GM12891 (cell line): ENCODE results near the gene WDR26.
"Not testable (repeated sequence)": the region's sequence is repeated elsewhere in the genome, so short reads cannot be mapped to it uniquely, and the experiment has no call there.

ENCODE experiments used
- DNase-seq: peaks from one replicate; pipeline ENCODE4 v3.0.0; 2011; ENCODE audit warnings: low spot score; ENCODE audit not compliant: insufficient read length
- FAIRE-seq: peaks from 2 replicates; lab custom pipeline; 2011; peaks lifted over from hg19 to GRCh38; lab: Jason Lieb, UNC
- PAX5 ChIP-seq: IDR thresholded peaks from 2 replicates; pipeline ENCODE4 v1.6.1; 2011; ENCODE audit warnings: low read length, moderate library complexity, mild to moderate bottlenecking; ENCODE audit not compliant: insufficient read depth, severe bottlenecking
- POLR2A ChIP-seq: IDR thresholded peaks from 2 replicates; pipeline ENCODE4 v1.6.1; 2011; ENCODE audit warnings: low read depth, low read length, control low read depth
- POLR2AphosphoS5 ChIP-seq: IDR thresholded peaks from 2 replicates; pipeline ENCODE4 v1.6.1; 2011; ENCODE audit warnings: low read depth, low read length, control low read depth
- POU2F2 ChIP-seq: IDR thresholded peaks from 2 replicates; pipeline ENCODE4 v1.6.1; 2011; ENCODE audit warnings: low read depth, mild to moderate bottlenecking, control low read depth, low read length, moderate library complexity
- SPI1 ChIP-seq: IDR thresholded peaks from 2 replicates; pipeline ENCODE4 v1.6.1; 2011; ENCODE audit warnings: low read depth, low read length, control low read depth
- TAF1 ChIP-seq: IDR thresholded peaks from 2 replicates; pipeline ENCODE4 v1.6.1; 2011; ENCODE audit warnings: low read depth, low read length, control low read depth

WDR26 gene

GRCh38 chr1:224353975-224354925, 80.3 kb downstream of the WDR26 start:
- TF ChIP-seq POU2F2 = no peak
- no peak for TF ChIP-seq TAF1
- TF ChIP-seq POLR2AphosphoS5 = no peak
- no peak for TF ChIP-seq SPI1
- no peak for TF ChIP-seq PAX5
- no peak for TF ChIP-seq POLR2A
- no peak for DNase-seq
- no peak for FAIRE-seq

DNA sequence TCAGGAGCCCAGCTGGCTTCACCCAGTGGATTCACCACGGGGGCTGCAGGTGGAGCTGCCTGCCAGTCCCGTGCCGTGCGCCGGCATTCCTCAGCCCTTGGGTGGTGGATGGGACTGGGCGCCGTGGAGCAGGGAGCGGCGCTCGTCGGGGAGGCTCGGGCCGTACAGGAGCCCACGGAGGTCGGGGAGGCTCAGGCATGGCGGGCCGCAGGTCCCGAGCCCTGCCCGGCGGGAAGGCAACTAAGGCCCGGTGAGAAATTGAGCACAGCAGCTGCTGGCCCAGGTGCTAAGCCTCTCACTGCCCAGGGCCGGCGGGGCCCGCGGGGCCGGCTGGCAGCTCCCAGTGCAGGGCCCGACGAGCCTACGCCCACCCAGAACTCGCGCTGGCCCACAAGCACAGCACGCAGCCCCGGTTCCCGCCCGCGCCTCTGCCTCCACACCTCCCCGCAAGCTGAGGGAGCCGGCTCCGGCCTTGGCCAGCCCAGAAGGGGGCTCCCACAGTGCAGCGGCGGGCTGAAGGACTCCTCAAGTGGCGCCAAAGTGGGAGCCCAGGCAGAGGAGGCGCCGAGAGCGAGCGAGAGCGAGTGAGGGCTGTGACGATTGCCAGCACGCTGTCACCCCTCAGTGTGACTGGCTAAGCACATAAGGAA, 82.0 kb downstream of the WDR26 start:
- DNase-seq = not testable (repeated sequence)

GRCh38 chr1:224349716-224350115, 84.9 kb downstream of the WDR26 start:
- DNase-seq, FAIRE-seq: not testable (repeated sequence)

More for the DNA sequence above, 82.0 kb downstream of the WDR26 start:
- FAIRE-seq = not testable (repeated sequence)

DNA sequence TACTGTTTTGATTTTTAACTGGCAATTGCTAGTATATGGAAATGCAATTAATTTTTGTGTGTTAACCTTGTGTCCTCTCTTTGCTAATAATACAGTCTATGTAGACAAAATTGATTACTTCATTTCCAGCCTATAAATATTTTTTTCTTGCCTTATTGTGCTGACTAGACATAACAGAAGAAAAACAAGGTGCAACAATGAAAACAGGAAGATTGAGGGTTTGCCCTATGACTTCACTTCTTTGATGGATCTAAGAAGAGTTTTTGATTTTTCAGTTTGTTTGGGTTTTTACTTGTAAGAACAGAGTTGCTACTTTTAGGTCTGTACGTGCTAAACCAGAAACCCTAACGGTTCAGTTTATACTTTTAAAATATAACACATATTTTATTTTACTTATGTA, 86.5 kb downstream of the WDR26 start:
- no peak for TF ChIP-seq POLR2A
- no peak for TF ChIP-seq PAX5
- no peak for TF ChIP-seq SPI1
- no peak for TF ChIP-seq TAF1
- TF ChIP-seq POU2F2 = no peak
- TF ChIP-seq POLR2AphosphoS5 = no peak
- no peak for DNase-seq
- no peak for FAIRE-seq

GRCh38 chr1:224343679-224344078, 90.9 kb downstream of the WDR26 start:
- TF ChIP-seq POLR2A (no peak), TAF1 (no peak), POU2F2 (no peak), POLR2AphosphoS5 (no peak), SPI1 (no peak), PAX5 (no peak)
- FAIRE-seq (no peak), DNase-seq (no peak)

DNA sequence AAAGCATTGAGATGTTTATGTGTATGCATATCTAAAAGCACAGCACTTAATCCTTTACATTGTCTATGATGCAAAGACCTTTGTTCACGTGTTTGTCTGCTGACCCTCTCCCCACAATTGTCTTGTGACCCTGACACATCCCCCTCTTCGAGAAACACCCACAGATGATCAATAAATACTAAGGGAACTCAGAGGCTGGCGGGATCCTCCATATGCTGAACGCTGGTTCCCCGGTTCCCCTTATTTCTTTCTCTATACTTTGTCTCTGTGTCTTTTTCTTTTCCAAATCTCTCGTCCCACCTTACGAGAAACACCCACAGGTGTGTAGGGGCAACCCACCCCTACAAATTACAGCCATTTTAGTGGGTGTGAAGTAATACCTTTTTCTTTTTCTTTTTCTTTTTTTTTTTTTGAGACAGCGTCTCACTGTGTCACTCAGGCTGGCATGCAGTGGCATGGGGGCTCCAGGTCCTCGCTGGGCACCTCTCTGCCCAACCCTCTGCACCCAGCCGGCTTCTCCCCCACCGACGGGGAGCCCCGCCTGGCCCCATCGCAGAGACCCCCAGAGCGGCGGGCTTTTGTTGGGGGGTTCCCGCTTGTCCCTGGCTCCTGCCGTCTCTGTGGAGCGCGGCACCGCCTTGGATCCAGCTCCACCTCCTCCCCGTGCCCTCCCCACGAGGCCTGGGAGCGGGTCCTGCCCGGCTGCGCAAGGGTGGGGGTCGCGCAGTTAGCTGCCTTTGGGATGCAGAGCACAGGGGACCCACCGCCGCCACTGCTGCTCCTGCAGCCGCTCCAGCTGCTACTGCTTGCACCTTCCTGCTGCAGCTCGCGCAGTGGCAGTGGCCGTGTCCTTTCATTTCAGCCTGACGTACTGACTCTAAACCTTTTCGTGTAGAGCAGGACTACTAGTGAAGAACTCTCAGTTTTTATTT, 93.9 kb downstream of the WDR26 start:
- not testable (repeated sequence) for DNase-seq
- peak; percentile 9 for FAIRE-seq

DNA sequence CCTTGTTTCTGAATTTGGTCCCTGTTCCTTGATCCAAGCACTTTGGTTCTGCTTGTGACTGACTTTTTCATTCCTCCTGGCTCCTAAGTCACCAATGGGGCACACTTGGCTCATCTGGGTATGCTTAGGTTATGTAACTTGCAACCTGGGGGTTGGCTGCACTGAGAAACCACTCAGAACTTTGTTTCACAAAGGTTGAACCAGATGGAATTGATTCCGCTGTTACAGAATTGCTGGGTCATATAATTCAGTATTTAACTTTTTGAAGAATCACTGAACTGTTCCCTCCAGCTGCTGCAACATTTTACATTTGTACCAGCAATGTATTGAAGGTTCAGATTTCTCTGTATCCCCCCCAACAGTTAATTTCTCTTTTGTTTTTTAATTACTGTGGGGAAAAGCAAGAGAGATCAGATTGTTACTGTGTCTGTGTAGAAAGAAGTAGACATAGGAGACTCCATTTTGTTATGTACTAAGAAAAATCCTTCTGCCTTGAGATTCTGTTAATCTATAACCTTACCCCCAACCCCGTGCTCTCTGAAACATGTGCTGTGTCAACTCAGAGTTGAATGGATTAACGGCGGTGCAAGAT, 95.1 kb downstream of the WDR26 start:
- no peak for DNase-seq
- TF ChIP-seq POLR2A (no peak), SPI1 (no peak), TAF1 (no peak), POLR2AphosphoS5 (no peak), PAX5 (no peak), POU2F2 (no peak)
- no peak for FAIRE-seq

- no peak for TF ChIP-seq POLR2AphosphoS5
- TF ChIP-seq TAF1 = no peak
- no peak for TF ChIP-seq POU2F2
- no peak for TF ChIP-seq POLR2A
- TF ChIP-seq SPI1 = no peak
- no peak for TF ChIP-seq PAX5
- FAIRE-seq = no peak
- no peak for DNase-seq
Measured at GRCh38 chr1:224338150-224338838, 96.3 kb downstream of the WDR26 start.
